ENCODE data around the gene MRPL48. TPM values are rescaled to one million over a fixed set of nuclear protein-coding genes. Genes with fewer than 3 reads are reported as not detected.

MRPL48 gene
- total and polyA plus RNA-seq, 12 donors = 25.1 to 44.4 (median 32.7) TPM

GRCh38 chr11:73854680-73855079 is 67.0 kb downstream of the MRPL48 start:
- intact Hi-C loops (cut with DNase I) = no loop called here
- no peak for DNase-seq
- Histone ChIP-seq H3K27me3 (no peaks in the 10 kb centered on the region), H3K27ac (no peak overlapping the region), H3K4me3 (no peak overlapping the region), H3K36me3 (peaks cover 0 to 33% (median 0%) of the 10 kb centered on the region in 9 donors), H3K4me1 (peaks cover 0 to 21% (median 3%) of the 10 kb centered on the region in 9 donors), H3K9me3 (no peaks in the 10 kb centered on the region)
- WGBS, 2 donors = 90 to 97% methylated on average over 1 of the region's 1 CpG
- no peak for ATAC-seq
- no peak for TF ChIP-seq CTCF (IDR thresholded peaks at IDR 0.05)

GRCh38 chr11:73856031-73856567 is 68.4 kb downstream of the MRPL48 start:
- Histone ChIP-seq H3K4me1 (peaks cover 0 to 21% (median 3%) of the 10 kb centered on the region in 9 donors), H3K9me3 (no peaks in the 10 kb centered on the region), H3K27me3 (no peaks in the 10 kb centered on the region), H3K4me3 (no peak overlapping the region), H3K36me3 (peaks cover 0 to 36% (median 0%) of the 10 kb centered on the region in 9 donors), H3K27ac (peak overlapping the region in 8 of 10 donors; percentile 15 to 57 (median 48))
- no peak for TF ChIP-seq CTCF (IDR thresholded peaks at IDR 0.05)
- DNase-seq = no peak
- WGBS, 2 donors = 53 to 66% methylated on average over 1 of the region's 1 CpG
- intact Hi-C loops (cut with DNase I) = no loop called here
- ATAC-seq = peak in 3 of 8 donors; percentile 20 to 44 (median 44)

- Histone ChIP-seq H3K27me3 (no peaks in the 10 kb centered on the region), H3K4me1 (peaks cover 0 to 16% (median 3%) of the 10 kb centered on the region in 9 donors), H3K9me3 (no peaks in the 10 kb centered on the region), H3K36me3 (peaks cover 0 to 62% (median 8%) of the 10 kb centered on the region in 9 donors), H3K27ac (no peak overlapping the region), H3K4me3 (no peak overlapping the region)
- DNase-seq (no peak), ATAC-seq (no peak)
- WGBS, 2 donors = 80 to 88% methylated on average over 2 of the region's 2 CpGs
- TF ChIP-seq CTCF (IDR thresholded peaks at IDR 0.05) = no peak
- intact Hi-C loops (cut with DNase I) = no loop called here
Observed at GRCh38 chr11:73859671-73860070, 72.0 kb downstream of the MRPL48 start.

- intact Hi-C loops (cut with DNase I) = no loop called here
- ATAC-seq (no peak), DNase-seq (no peak)
- H3K9me3 ChIP-seq = no peaks in the 10 kb centered on the region
- no peak for TF ChIP-seq CTCF (IDR thresholded peaks at IDR 0.05)
- H3K4me3 ChIP-seq = no peak overlapping the region
- H3K36me3 ChIP-seq = peaks cover 0 to 62% (median 8%) of the 10 kb centered on the region in 9 donors
- H3K4me1 ChIP-seq = peaks cover 0 to 16% (median 3%) of the 10 kb centered on the region in 9 donors
- no peaks in the 10 kb centered on the region for H3K27me3 ChIP-seq
- H3K27ac ChIP-seq = no peak overlapping the region
- 69 to 73% methylated on average over 2 of the region's 2 CpGs for WGBS, 2 donors
Observed at GRCh38 chr11:73860202-73860601, 72.5 kb downstream of the MRPL48 start.
